ENCODE results near the gene TRIM8.

TRIM8 gene

GRCh38 chr10:102696736-102697135 lies 52.5 kb downstream of the TRIM8 start:
- no peak overlapping the region for H3K4me3 ChIP-seq (ENCODE audit: low read depth, low read length)
- ChIA-PET POLR2A (no interaction called here), CTCF (interaction anchor here (1.4 kb wide), 1 partner anchor 19 kb away, joined by 5 read pairs; no protein-coding TSS in a partner anchor)
- no peak for TF ChIP-seq CTCF (IDR thresholded peaks at IDR 0.05; ENCODE audit: insufficient read depth, low read length, missing control alignments)
- DNase-seq (ENCODE audit: low read depth, low spot score), result no peak

GRCh38 chr10:102698894-102699293 lies 54.6 kb downstream of the TRIM8 start:
- ChIA-PET CTCF (interaction anchor here (0.8 to 2.8 kb wide), 2 partner anchors 10 to 20 kb away, joined by 3 to 27 read pairs; no protein-coding TSS in a partner anchor), POLR2A (no interaction called here)
- H3K4me3 ChIP-seq (ENCODE audit: low read depth, low read length), result no peak overlapping the region
- no peak for DNase-seq (ENCODE audit: low read depth, low spot score)
- no peak for TF ChIP-seq CTCF (IDR thresholded peaks at IDR 0.05; ENCODE audit: insufficient read depth, low read length, missing control alignments)

- CTCF ChIA-PET, result interaction anchor here (1.0 to 4.2 kb wide), 2 partner anchors 12 to 22 kb away, joined by 4 to 26 read pairs; partner anchors contain the start of gene ARL3
- H3K4me3 ChIP-seq (ENCODE audit: low read depth, low read length), result no peak overlapping the region
- POLR2A ChIA-PET, result interaction anchor here (0.7 kb wide), 1 partner anchor 15 kb away, joined by 3 read pairs; no protein-coding TSS in a partner anchor
- no peak for DNase-seq (ENCODE audit: low read depth, low spot score)
- TF ChIP-seq CTCF (IDR thresholded peaks at IDR 0.05; ENCODE audit: insufficient read depth, low read length, missing control alignments), result no peak
These were observed 57.0 kb downstream of the TRIM8 start for GRCh38 chr10:102701272-102701671.

- CTCF ChIA-PET, result interaction anchor here (1.0 to 4.2 kb wide), 4 partner anchors 12 to 28 kb away, joined by 3 to 26 read pairs (median 4); partner anchors contain the start of gene ARL3
- POLR2A ChIA-PET, result interaction anchor here (0.7 kb wide), 1 partner anchor 16 kb away, joined by 3 read pairs; no protein-coding TSS in a partner anchor
These were observed 57.5 kb downstream of the TRIM8 start for GRCh38 chr10:102701796-102702195.

GRCh38 chr10:102702742-102703141 lies 58.5 kb downstream of the TRIM8 start:
- ChIA-PET POLR2A (no interaction called here), CTCF (interaction anchor here (1.0 to 4.2 kb wide), 4 partner anchors 24 to 29 kb away, joined by 3 to 26 read pairs (median 4); no protein-coding TSS in a partner anchor)
- no peak for DNase-seq (ENCODE audit: low read depth, low spot score)
- no peak overlapping the region for H3K4me3 ChIP-seq (ENCODE audit: low read depth, low read length)
- TF ChIP-seq CTCF (IDR thresholded peaks at IDR 0.05; ENCODE audit: insufficient read depth, low read length, missing control alignments), result no peak

More at GRCh38 chr10:102701796-102702195, 57.5 kb downstream of the TRIM8 start:
- TF ChIP-seq CTCF (IDR thresholded peaks at IDR 0.05; ENCODE audit: insufficient read depth, low read length, missing control alignments), result no peak
- no peak for DNase-seq (ENCODE audit: low read depth, low spot score)
- no peak overlapping the region for H3K4me3 ChIP-seq (ENCODE audit: low read depth, low read length)

- CTCF ChIA-PET, result interaction anchor here (2.7 to 4.2 kb wide), 2 partner anchors 9 to 26 kb away, joined by 8 to 26 read pairs; partner anchors contain the start of genes ARL3 and SFXN2
- DNase-seq (ENCODE audit: low read depth, low spot score), result no peak
- POLR2A ChIA-PET, result interaction anchor here (0.8 to 1.5 kb wide), 2 partner anchors 29 to 503 kb away, joined by 3 to 5 read pairs; no protein-coding TSS in a partner anchor
- H3K4me3 ChIP-seq (ENCODE audit: low read depth, low read length), result no peak overlapping the region
- TF ChIP-seq CTCF (IDR thresholded peaks at IDR 0.05; ENCODE audit: insufficient read depth, low read length, missing control alignments), result no peak
These were observed 60.6 kb downstream of the TRIM8 start for GRCh38 chr10:102704915-102705314.

Data from AG04449 (cell line).